Midbrain (tissue), 1 donor: ENCODE results near the gene EPHA3.

ENCODE experiments used
- DNase-seq: peaks from one replicate; lab custom pipeline; 2025; lab: John Stamatoyannopoulos, UW

Gene EPHA3

DNA sequence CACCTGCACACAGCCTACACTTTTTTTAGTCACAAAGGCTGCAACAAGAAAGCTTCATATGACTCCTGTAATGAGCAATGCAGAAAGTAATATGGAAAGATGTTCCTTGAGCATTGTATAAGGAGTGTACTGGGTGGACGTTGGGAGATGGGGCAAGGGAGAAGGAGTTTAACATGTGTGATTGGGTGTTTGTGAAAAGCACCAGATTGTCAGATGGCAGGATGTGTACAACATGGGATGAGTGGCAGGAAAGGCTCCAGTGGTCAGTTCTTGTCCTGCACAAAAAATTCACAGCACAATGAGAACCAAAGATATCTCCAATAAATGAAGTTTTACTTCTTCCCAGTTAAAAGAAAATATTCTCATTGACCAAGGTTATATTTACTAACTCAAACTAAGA, 255.1 kb downstream of the EPHA3 start:
- DNase-seq, result no peak

DNA sequence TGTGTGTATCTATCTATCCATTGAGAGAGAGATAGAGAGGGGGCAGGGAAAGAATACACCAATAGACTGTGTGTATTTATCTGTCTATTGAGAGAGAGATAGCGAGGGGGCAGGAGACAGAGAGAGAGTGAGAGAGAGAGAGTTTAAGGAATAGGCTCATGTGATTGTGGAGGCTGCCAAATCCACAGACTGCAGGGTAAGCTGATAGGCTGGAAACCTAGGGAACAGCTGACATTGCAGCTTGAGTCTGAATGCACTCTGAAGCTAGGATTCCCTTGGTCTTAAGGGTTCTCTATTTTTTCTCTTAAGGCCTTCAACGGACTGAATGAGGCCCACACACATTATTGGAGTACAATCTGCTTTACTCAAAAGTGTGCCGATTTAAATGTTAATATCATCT, 255.8 kb downstream of the EPHA3 start:
- DNase-seq, result no peak

- no peak for DNase-seq
Measured at GRCh38 chr3:89364314-89364713, 256.9 kb downstream of the EPHA3 start.

DNA sequence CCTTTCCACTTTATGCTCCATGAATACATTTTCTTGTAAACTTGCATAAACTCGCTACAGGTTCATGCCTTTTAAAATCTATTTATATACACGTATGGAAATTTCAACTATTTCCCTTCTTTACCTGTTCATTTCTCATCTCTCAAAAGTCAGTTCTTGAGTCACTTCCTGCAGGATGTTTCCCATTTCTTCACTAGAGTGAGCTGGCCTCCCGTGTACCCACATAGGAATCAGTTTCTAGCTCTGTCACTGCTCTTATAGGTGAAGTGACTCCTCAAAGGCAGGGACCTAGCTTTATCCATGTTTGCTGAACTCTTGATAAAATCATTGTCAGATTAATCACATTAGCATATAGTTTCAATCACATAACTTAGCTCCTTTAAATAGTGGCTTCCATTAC, 259.7 kb downstream of the EPHA3 start:
- DNase-seq, result no peak

GRCh38 chr3:89368846-89369245, 261.4 kb downstream of the EPHA3 start:
- DNase-seq, result no peak

DNA sequence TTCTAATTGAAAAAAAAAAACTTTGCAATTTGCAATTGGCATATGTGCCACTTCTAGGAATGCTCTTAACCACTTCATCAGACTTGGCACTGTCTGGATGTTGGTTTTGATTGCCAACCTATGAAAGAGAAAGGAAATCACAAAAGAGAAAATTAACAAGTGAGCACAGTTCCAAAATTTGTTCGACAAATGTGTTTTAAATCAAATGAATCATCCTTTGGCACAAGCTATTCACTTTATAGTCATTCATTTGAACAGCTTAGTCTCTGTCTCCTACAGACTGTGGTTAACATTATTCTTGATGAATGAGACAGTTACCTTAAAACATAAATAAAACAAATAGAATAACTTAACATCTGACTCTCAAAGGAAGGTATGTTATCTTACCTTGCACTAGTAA, 265.0 kb downstream of the EPHA3 start:
- no peak for DNase-seq

GRCh38 chr3:89373434-89373833, 266.0 kb downstream of the EPHA3 start:
- no peak for DNase-seq

- no peak for DNase-seq
Measured at GRCh38 chr3:89375451-89375850, 268.0 kb downstream of the EPHA3 start.

- no peak for DNase-seq
Measured at GRCh38 chr3:89380016-89380415, 272.6 kb downstream of the EPHA3 start.

DNA sequence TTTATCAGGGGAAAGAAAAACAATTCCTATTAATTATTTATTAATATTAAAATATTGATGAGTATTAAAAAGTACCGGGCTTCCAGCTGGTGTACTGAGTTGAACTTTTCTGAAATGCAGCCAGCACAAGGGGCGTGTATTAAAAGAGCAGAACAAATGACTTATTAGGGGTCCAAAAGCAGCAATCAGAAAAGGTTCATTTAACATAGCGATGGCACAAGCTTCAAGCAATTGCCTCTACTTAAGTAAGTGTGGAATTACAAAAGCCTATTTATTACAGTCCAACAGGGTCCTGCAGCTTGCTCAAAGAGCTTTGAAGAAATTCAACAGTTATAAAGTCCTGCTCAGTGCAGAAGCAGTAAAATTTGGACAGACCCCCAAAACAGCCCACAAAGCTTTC, 285.6 kb downstream of the EPHA3 start:
- DNase-seq, result no peak

DNA sequence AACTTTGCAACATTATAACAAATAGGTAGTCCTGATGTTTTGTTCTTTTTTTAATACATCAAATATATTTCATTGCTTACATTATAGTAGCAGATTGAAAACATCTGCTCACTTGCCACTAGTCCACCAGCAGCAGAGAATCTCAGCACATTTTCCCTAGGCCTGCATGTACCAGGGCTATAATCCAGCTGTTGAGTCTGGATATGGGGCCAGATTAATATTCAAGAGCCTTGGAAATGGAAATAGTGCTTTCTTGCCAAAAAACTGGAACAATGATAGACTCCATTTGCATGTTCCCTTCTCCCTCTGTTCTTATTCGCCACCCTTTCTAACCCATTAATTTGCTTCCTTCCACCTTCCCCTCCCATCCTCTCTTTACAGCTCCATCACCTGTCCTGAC, 288.0 kb downstream of the EPHA3 start:
- DNase-seq, result no peak

DNA sequence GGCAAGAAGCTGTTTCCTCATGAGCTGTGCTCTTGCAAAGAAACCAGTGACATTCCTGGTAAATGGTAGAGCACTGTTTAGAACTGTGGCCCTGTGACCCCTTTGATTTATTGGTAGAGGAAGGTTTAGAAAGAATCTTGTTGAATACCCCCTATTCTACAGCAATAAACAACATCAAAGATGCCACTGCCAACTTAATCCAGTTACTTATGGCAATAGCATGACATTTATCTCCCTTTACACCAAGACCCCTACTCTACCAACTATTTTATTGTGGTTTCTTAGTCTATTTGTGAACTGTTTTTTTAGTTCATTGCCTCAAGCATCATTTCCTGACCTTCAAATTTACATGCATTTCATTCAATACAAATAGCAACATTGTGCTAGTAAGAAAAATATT, 288.6 kb downstream of the EPHA3 start:
- no peak for DNase-seq

DNA sequence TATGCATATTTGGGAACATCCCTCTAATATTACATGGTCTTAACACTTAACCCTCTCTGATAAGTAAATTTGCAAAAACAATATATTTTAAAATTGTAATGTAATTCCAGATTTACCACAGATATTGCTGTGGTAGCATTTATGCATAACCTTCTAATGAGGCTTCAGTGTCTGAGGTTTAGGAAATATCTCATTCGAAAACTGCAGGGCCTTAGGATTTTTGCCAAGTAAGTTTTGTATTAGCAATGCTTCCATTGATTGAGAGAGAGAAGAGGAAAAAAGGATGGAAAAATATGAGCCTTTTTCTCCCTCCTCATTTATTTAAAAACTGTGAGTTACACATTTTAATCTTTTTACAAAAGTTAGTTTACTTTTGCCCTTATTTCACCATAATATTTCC, 294.6 kb downstream of the EPHA3 start:
- DNase-seq, result no peak

DNA sequence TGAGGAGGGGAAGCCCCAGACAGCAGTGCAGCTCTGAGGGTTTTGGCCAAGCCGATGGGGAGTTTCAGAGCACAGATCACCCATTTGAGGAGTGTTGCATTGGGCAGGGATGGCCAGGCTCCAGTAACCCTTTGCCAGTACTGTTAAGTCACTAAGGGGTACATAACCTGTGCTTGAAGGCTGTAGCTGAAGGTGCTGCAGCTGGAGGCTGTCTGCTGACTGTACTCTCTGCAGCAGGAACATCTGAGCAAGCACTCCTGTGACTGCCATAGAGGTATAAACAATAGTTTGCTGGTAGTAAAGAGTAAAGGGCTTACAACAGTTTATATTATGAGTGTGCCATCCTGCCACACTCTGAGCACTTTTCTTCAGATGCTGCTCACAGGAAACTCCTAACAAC, 297.8 kb downstream of the EPHA3 start:
- DNase-seq, result no peak

DNA sequence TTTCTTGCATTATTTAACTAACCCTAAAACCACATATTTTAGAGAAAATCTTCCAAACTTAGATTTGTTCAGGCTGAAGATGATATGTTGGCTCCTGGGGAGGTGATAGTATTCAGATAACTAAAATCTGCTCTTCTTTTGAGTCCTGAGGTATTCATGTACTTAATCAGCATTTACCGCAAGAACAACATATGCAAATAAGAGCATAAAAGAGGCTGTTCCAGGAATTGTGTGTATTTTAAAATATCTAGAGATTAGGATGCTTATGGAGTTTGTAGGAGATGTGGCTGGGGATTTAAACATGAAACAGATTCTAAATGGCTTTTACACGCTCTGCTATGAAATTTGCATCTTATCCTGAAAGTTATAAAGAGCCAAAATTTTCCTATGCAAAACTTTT, 298.2 kb downstream of the EPHA3 start:
- DNase-seq, result no peak

- DNase-seq, result no peak
Measured at GRCh38 chr3:89411201-89411600, 303.8 kb downstream of the EPHA3 start.

DNA sequence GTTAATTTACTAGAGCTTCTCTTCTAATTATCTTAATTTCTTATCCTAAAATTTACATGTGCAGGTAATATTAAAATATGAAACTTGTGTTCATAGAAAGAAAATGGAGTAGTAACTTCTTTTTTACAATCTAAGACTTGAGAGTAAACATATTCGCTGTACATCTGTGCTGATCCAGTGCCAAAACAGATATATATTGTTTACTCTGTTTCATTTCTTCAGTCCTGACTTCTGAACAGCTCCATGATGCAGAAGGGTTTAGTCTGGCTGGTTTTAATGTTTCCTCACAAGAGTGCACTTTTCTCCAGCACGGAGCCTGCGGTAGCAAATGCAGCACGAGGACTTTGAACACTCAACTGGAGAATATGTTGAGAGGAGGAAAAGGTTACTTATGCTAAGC, 306.8 kb downstream of the EPHA3 start:
- no peak for DNase-seq

GRCh38 chr3:89419647-89420241, 312.3 kb downstream of the EPHA3 start:
- no peak for DNase-seq

DNA sequence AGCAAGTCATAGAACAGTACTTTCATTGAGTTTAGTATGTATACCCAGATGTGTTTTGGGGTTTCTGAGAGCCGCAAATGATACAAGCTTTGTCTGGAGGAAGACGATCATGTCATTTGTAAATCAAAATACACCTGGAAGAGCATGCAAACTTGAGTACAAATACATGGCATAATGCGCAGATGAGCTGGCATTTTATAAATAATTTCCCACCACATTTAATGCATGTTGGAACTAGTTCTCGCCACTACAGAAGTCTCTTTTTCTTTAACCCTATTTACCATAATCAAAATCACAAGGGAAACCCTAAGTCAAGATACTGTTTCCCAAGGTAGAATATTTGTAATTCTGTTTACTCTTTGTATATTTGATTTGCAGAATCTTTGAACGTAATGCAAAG, 318.6 kb downstream of the EPHA3 start:
- no peak for DNase-seq

- peak; percentile 20 for DNase-seq
Measured at GRCh38 chr3:89434621-89435380, 327.4 kb downstream of the EPHA3 start.

GRCh38 chr3:89436846-89437245, 329.4 kb downstream of the EPHA3 start:
- no peak for DNase-seq

DNA sequence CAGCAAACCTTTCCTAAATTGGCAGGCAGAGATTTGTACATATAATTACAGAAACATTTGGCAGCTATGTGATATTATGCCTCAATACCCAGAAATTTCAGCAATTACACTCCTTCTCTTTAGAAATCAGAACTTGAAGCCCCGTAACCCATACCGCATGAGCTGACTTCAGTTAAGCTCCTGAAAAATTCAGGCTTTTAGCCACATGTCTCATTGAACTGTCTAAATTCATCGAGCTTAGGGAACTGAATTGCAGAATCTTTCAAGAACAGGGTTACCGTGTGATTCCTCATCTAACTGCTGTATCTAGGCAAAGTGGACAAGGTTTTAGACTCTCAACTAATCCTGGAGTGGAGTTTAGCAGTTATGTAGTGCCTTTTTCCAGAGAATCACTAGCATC, 333.0 kb downstream of the EPHA3 start:
- DNase-seq, result no peak

DNA sequence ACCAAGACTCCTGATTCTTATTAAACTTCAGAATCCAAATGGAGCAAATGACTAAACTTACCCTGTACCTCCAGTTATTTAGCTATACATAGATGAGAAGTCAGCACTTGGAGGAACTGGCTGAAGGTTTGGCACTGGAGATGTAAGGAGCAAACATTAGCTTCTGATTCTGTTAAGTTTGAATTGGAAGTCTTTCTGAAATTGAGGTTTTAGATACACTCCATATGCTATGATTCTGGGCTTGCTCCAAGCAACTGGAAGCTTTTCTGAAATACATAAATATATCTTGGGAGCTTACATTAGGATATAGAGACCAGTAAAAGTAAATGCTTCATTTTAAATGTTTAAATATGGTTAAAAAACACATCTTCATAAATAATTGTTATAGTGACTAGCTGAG, 333.7 kb downstream of the EPHA3 start:
- no peak for DNase-seq

DNA sequence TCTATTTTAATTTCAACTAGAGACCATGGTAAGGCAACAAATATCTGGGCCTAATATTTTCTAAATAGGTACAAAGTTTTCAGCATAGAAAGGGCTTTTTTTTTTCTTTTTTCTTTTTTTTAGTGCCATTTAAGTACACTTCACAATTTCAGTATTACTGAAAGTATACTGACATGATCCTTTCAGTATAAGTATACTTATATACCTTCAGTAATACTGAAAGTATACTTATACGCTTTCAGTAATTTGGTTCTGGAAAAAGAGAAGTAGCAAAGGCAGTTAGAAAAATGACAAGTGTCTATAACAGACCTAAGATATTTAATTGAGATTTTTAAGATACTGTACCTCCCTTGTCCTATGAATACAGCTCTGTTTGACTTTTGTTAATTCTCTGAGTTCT, 339.2 kb downstream of the EPHA3 start:
- DNase-seq, result no peak
